Measurements from ENCODE around the gene SYT8. TPM values are rescaled to one million over a fixed set of nuclear protein-coding genes. Genes with fewer than 3 reads are reported as not detected.

SYT8 gene
- total and polyA plus RNA-seq, 2 of the 8 experiments (the other 6 are each of a cell fraction or from before 2014, with no cell fraction given) = not detected

- no peak for TF ChIP-seq CTCF (IDR thresholded peaks at IDR 0.05; ENCODE audit: control extremely low read depth in 1 of 3, insufficient read depth in 1 of 3, low read depth in 1 of 3, low read length in 3 of 3)
- TF ChIP-seq ASH2L (IDR thresholded peaks at IDR 0.05; ENCODE audit: low read length) = no peak
- no peak for TF ChIP-seq POLR2A (IDR thresholded peaks at IDR 0.05; ENCODE audit: control extremely low read depth in 1 of 2, low read depth in 2 of 2, low read length in 2 of 2)
- no peak for TF ChIP-seq TEAD4 (IDR thresholded peaks at IDR 0.05; ENCODE audit: low read depth, low read length)
- TF ChIP-seq PHF8 (conservative IDR thresholded peaks at IDR 0.05; ENCODE audit: low read depth, low read length) = no peak
- TF ChIP-seq SIX5 (IDR thresholded peaks at IDR 0.05; ENCODE audit: low read depth, low read length) = no peak
Observed at GRCh38 chr11:1868056-1868635, 33.4 kb downstream of the SYT8 start (continued).
